MM.1S (cell line): ENCODE data around the gene KLHL1.

Experiments
- CTCF ChIP-seq: fragments of 300-600 bp; sonication (generic); IDR thresholded peaks from 2 replicates; pipeline ENCODE4 v1.5.1; 2016; ENCODE audit warnings: antibody characterized with exemption, low read length, mixed read lengths
- EZH2 ChIP-seq: fragments of 300-600 bp; sonication (generic); optimal IDR thresholded peaks from 2 replicates; pipeline ENCODE3; 2017; ENCODE audit warnings: low read depth, mild to moderate bottlenecking, antibody characterized with exemption, low read length, mixed read lengths

GRCh38 chr13:70117338-70117905 lies 9.2 kb upstream of the KLHL1 start:
- TF ChIP-seq CTCF (no peak), EZH2 (no peak)
